Calu3 (cell line): ENCODE data around the gene AGA. TPM values are rescaled to one million over a fixed set of nuclear protein-coding genes. Genes with fewer than 3 reads are reported as not detected.

Source experiments
- BruUV-seq: library from RNA; stranded (reverse); fragments of 400-500 nt; replicated peaks from 2 replicates; lab custom pipeline; 2021; lab: Mats Ljungman, UMichigan
- CTCF ChIA-PET: fragments of 300-600 bp; sonication (Branson Sonifier 250); formaldehyde crosslinking; loops from one replicate; lab custom pipeline; 2022; ENCODE audit warnings: antibody characterized with exemption; lab: Charles Lee
- DNase-seq: peaks from one replicate; pipeline ENCODE4 v3.0.0; 2022
- H3K27ac Mint-ChIP-seq: one replicate; pipeline ENCODE4 v1.8.0; 2022; ENCODE audit warnings: mixed read lengths; ENCODE audit not compliant: unreplicated experiment
- H3K27me3 Mint-ChIP-seq: one replicate; pipeline ENCODE4 v1.8.0; 2022; ENCODE audit warnings: mixed read lengths; ENCODE audit not compliant: unreplicated experiment
- H3K36me3 Mint-ChIP-seq: one replicate; pipeline ENCODE4 v1.8.0; 2022; ENCODE audit warnings: mild to moderate bottlenecking, moderate library complexity, mixed read lengths; ENCODE audit not compliant: insufficient read depth, unreplicated experiment
- H3K4me1 Mint-ChIP-seq: one replicate; pipeline ENCODE4 v1.8.0; 2022; ENCODE audit warnings: mild to moderate bottlenecking, low read depth, mixed read lengths; ENCODE audit not compliant: unreplicated experiment
- H3K4me3 Mint-ChIP-seq: one replicate; pipeline ENCODE4 v1.8.0; 2022; ENCODE audit warnings: mild to moderate bottlenecking, low read depth, moderate library complexity, mixed read lengths; ENCODE audit not compliant: unreplicated experiment
- H3K9me3 Mint-ChIP-seq: one replicate; pipeline ENCODE4 v1.8.0; 2022; ENCODE audit warnings: low read depth, mixed read lengths; ENCODE audit not compliant: unreplicated experiment
- intact Hi-C: fragments of 100-400 bp; cut with micrococcal nuclease; formaldehyde crosslinking; loops from one replicate; pipeline ENCODE4 v1.10.0; 2022; ENCODE audit not compliant: unreplicated experiment
- total RNA-seq: library from RNA; stranded (reverse); gene quantifications from 2 replicates; pipeline ENCODE4 v1.2.3, GENCODE V29; 2022
- TF ChIP-seq, protein P1 (sequence below): fragments of 200-600 bp; IDR thresholded peaks from one replicate; pipeline ENCODE4 v1.8.0; 2022; ENCODE audit warnings: antibody characterized with exemption; ENCODE audit not compliant: unreplicated experiment

Gene AGA
- total RNA-seq, 1 experiment from 2014 or later = 21.5 TPM

DNA sequence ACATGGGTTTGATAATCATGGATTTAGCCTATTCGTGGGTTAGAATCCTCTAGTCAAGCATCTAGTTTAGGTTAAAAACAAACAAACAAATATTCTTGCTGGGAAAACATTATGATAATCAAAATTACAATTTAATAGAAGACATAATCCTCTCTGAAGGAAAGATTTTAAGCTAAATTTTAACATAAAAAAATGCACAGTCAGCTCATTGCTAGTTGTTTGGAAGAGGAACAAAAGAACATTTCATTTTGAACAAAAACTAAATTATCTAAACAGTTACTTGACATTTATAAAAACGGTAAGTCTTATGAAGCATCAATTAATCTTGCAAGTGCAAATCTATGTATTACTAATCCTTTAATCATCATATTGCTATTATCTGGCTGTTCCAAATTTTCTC is 18.2 kb upstream of the AGA start:
- no peaks in the 10 kb centered on the region for H3K36me3 Mint-ChIP-seq
- no peaks in the 10 kb centered on the region for H3K4me1 Mint-ChIP-seq
- intact Hi-C loops = no loop called here
- H3K9me3 Mint-ChIP-seq = no peaks in the 10 kb centered on the region
- H3K27me3 Mint-ChIP-seq = no peaks in the 10 kb centered on the region
- CTCF ChIA-PET = no interaction called here
- TF ChIP-seq, protein P1, sequence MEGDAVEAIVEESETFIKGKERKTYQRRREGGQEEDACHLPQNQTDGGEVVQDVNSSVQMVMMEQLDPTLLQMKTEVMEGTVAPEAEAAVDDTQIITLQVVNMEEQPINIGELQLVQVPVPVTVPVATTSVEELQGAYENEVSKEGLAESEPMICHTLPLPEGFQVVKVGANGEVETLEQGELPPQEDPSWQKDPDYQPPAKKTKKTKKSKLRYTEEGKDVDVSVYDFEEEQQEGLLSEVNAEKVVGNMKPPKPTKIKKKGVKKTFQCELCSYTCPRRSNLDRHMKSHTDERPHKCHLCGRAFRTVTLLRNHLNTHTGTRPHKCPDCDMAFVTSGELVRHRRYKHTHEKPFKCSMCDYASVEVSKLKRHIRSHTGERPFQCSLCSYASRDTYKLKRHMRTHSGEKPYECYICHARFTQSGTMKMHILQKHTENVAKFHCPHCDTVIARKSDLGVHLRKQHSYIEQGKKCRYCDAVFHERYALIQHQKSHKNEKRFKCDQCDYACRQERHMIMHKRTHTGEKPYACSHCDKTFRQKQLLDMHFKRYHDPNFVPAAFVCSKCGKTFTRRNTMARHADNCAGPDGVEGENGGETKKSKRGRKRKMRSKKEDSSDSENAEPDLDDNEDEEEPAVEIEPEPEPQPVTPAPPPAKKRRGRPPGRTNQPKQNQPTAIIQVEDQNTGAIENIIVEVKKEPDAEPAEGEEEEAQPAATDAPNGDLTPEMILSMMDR = no peak
- no TSS peak for BruUV-seq
- DNase-seq = no peak
- no peak overlapping the region for H3K27ac Mint-ChIP-seq
- no peak overlapping the region for H3K4me3 Mint-ChIP-seq

DNA sequence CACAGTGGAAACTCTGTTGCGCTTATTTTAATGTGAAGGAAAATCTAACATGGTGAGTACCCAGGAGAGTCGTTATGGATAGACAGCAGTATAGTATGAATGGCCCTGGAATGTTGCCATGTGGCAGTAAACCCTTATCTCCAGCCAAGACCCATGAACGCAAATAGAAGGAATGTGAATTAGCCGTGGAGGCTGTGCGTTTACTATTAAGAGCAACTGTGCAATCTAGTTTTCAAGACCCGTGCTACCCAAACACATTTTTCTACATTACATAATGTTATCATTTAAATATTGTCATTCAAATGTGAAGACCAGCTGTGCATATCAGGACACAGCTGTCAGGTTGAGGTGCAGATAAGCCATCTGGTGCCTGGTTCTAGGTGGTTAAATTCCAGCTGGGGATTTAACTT is 13.3 kb upstream of the AGA start:
- Mint-ChIP-seq H3K4me1 (no peaks in the 10 kb centered on the region), H3K4me3 (no peak overlapping the region), H3K27me3 (no peaks in the 10 kb centered on the region), H3K36me3 (no peaks in the 10 kb centered on the region), H3K9me3 (no peaks in the 10 kb centered on the region), H3K27ac (no peak overlapping the region)
- intact Hi-C loops = no loop called here
- CTCF ChIA-PET = no interaction called here
- TF ChIP-seq, protein P1 = no peak
- no TSS peak for BruUV-seq
- no peak for DNase-seq

DNA sequence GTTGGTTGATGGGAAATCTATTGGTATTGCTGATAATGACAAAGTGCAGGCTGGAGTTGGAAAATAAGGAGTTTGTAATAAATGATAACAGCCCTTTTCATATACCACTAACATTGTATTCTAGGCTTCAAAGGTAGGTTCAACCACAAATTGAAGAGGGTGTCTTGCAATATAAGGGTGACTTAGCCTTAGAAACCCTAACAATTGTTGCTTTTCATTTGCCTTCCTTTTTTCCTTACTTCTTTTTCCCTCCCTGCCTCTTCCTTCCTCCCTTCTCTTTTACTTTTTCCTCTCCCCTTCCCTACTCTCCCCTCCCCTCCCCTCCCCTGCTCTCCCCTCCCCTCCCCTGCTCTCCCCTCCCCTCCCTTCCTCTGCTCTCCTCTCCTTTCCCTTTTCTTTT is 10.9 kb upstream of the AGA start:
- intact Hi-C loops = no loop called here
- no peaks in the 10 kb centered on the region for H3K9me3 Mint-ChIP-seq
- DNase-seq = no peak
- CTCF ChIA-PET = no interaction called here
- no peaks in the 10 kb centered on the region for H3K36me3 Mint-ChIP-seq
- no peaks in the 10 kb centered on the region for H3K4me1 Mint-ChIP-seq
- H3K27ac Mint-ChIP-seq = no peak overlapping the region
- H3K27me3 Mint-ChIP-seq = no peaks in the 10 kb centered on the region
- TF ChIP-seq, protein P1 = no peak
- no peak overlapping the region for H3K4me3 Mint-ChIP-seq
- no TSS peak for BruUV-seq

DNA sequence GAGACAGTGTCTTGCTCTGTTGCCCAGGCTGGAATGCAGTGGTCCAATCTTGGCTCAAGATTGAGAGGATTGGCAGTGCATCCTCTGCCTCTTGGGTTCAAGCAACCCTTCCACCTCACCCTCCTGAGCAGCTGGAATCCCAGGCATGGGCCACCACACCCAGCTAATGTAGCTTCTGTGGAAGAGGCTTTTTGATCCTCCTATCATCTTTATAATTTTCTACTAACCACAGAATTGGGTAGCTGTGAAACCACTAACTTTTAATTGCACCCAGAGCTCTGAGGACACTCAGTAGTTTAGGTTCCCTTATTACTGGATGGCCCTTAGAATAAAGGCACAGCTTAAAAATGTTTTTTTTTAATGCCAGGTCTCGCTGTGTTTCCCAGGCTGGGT is 8.9 kb upstream of the AGA start:
- no peak for DNase-seq
- no peaks in the 10 kb centered on the region for H3K36me3 Mint-ChIP-seq
- no peaks in the 10 kb centered on the region for H3K9me3 Mint-ChIP-seq
- BruUV-seq = no TSS peak
- H3K27me3 Mint-ChIP-seq = no peaks in the 10 kb centered on the region
- TF ChIP-seq, protein P1 = no peak
- no peaks in the 10 kb centered on the region for H3K4me1 Mint-ChIP-seq
- CTCF ChIA-PET = no interaction called here
- H3K27ac Mint-ChIP-seq = no peak overlapping the region
- intact Hi-C loops = no loop called here
- H3K4me3 Mint-ChIP-seq = no peak overlapping the region
